SK-N-SH treated with all-trans-retinoic acid at 6 μM for 48 hours (cell line): ENCODE data around the gene AKNA.

Experiments
- ATAC-seq: fragments of 200-7000 bp; cut with Tn5 transposase; 3 replicates; pipeline ENCODE4 v1.9.1; 2020; ENCODE audit warnings: mild to moderate bottlenecking, moderate library complexity
- ARNTL ChIP-seq: fragments of 450-650 bp; formaldehyde crosslinking; IDR thresholded peaks from 2 replicates; pipeline ENCODE4 v1.5.0; 2020; ENCODE audit warnings: low read depth, mild to moderate bottlenecking, moderate library complexity, borderline replicate concordance
- BACH2 ChIP-seq: fragments of 250-450 bp; sonication (Bioruptor Pico); IDR thresholded peaks from 2 replicates; pipeline ENCODE4 v1.9.0; 2021; ENCODE audit warnings: mild to moderate bottlenecking, borderline replicate concordance
- CSDC2 ChIP-seq: fragments of 250-450 bp; sonication (Bioruptor Pico); IDR thresholded peaks from 2 replicates; pipeline ENCODE4 v1.5.0; 2020; ENCODE audit warnings: mild to moderate bottlenecking, moderate library complexity
- GLIS3 ChIP-seq: fragments of 250-450 bp; sonication (Bioruptor Pico); IDR thresholded peaks from 2 replicates; pipeline ENCODE4 v1.5.0; 2020; ENCODE audit warnings: mild to moderate bottlenecking, moderate library complexity
- ISL1 ChIP-seq: fragments of 250-450 bp; sonication (Bioruptor Pico); IDR thresholded peaks from 2 replicates; pipeline ENCODE4 v2.1.2; 2022; ENCODE audit warnings: mild to moderate bottlenecking, moderate library complexity
- OSR1 ChIP-seq: fragments of 250-450 bp; sonication (Bioruptor Pico); IDR thresholded peaks from 2 replicates; pipeline ENCODE4 v1.8.0; 2022; ENCODE audit warnings: moderate library complexity, mild to moderate bottlenecking, inconsistent platforms
- PPARA ChIP-seq: fragments of 250-450 bp; sonication (Bioruptor Pico); IDR thresholded peaks from 2 replicates; pipeline ENCODE4 v1.5.0; 2020; ENCODE audit warnings: mild to moderate bottlenecking, borderline replicate concordance
- RARB ChIP-seq: fragments of 250-450 bp; sonication (Bioruptor Pico); IDR thresholded peaks from 2 replicates; pipeline ENCODE4 v1.8.0; 2021; ENCODE audit warnings: mild to moderate bottlenecking, moderate library complexity
- SNAI2 ChIP-seq: fragments of 250-450 bp; sonication (Bioruptor Pico); IDR thresholded peaks from 2 replicates; pipeline ENCODE4 v1.5.0; 2020; ENCODE audit warnings: mild to moderate bottlenecking, moderate library complexity
- TCF4 ChIP-seq: fragments of 250-450 bp; sonication (Bioruptor Pico); IDR thresholded peaks from 2 replicates; pipeline ENCODE4 v1.8.0; 2021; ENCODE audit warnings: mild to moderate bottlenecking, moderate library complexity, borderline replicate concordance
- TOX ChIP-seq: fragments of 250-450 bp; sonication (Bioruptor Pico); IDR thresholded peaks from 2 replicates; pipeline ENCODE4 v1.8.0; 2021; ENCODE audit warnings: mild to moderate bottlenecking, moderate library complexity, borderline replicate concordance
- ZC3H10 ChIP-seq: fragments of 250-450 bp; sonication (Bioruptor Pico); IDR thresholded peaks from 2 replicates; pipeline ENCODE4 v1.5.1; 2021; ENCODE audit warnings: mild to moderate bottlenecking, moderate library complexity
- ZFP3 ChIP-seq: fragments of 250-450 bp; sonication (Bioruptor Pico); IDR thresholded peaks from 2 replicates; pipeline ENCODE4 v1.5.0; 2020; ENCODE audit warnings: mild to moderate bottlenecking, moderate library complexity
- ZFP30 ChIP-seq: fragments of 450-650 bp; formaldehyde crosslinking; IDR thresholded peaks from 2 replicates; pipeline ENCODE4 v1.5.0; 2022; ENCODE audit warnings: mild to moderate bottlenecking, moderate library complexity
- ZNF565 ChIP-seq: fragments of 450-650 bp; formaldehyde crosslinking; conservative IDR thresholded peaks from 2 replicates; pipeline ENCODE4 v1.5.0; 2020; ENCODE audit warnings: low read depth, mild to moderate bottlenecking, moderate library complexity
- ZNF70 ChIP-seq: fragments of 450-650 bp; formaldehyde crosslinking; IDR thresholded peaks from 2 replicates; pipeline ENCODE4 v1.5.0; 2020; ENCODE audit warnings: mild to moderate bottlenecking, moderate library complexity
- ZNF8 ChIP-seq: fragments of 450-650 bp; formaldehyde crosslinking; IDR thresholded peaks from 2 replicates; pipeline ENCODE4 v1.5.0; 2020; ENCODE audit warnings: mild to moderate bottlenecking, moderate library complexity
- TF ChIP-seq, protein P1 (sequence below): fragments of 250-450 bp; sonication (Bioruptor Pico); IDR thresholded peaks from 2 replicates; pipeline ENCODE4 v1.8.0; 2021; ENCODE audit warnings: low read depth, mild to moderate bottlenecking, moderate library complexity, borderline replicate concordance
- TF ChIP-seq, protein P2 (sequence below): fragments of 250-450 bp; sonication (Bioruptor Pico); IDR thresholded peaks from 2 replicates; pipeline ENCODE4 v1.5.1; 2020; ENCODE audit warnings: low read depth, mild to moderate bottlenecking, moderate library complexity
- TF ChIP-seq, protein P3 (sequence below): fragments of 250-450 bp; sonication (Bioruptor Pico); IDR thresholded peaks from 2 replicates; pipeline ENCODE4 v1.8.0; 2020; ENCODE audit warnings: mild to moderate bottlenecking, moderate library complexity, borderline replicate concordance
- TF ChIP-seq, protein P4 (sequence below): fragments of 250-450 bp; sonication (Bioruptor Pico); IDR thresholded peaks from 2 replicates; pipeline ENCODE4 v1.5.1; 2021; ENCODE audit warnings: mild to moderate bottlenecking, moderate library complexity

The AKNA gene

DNA sequence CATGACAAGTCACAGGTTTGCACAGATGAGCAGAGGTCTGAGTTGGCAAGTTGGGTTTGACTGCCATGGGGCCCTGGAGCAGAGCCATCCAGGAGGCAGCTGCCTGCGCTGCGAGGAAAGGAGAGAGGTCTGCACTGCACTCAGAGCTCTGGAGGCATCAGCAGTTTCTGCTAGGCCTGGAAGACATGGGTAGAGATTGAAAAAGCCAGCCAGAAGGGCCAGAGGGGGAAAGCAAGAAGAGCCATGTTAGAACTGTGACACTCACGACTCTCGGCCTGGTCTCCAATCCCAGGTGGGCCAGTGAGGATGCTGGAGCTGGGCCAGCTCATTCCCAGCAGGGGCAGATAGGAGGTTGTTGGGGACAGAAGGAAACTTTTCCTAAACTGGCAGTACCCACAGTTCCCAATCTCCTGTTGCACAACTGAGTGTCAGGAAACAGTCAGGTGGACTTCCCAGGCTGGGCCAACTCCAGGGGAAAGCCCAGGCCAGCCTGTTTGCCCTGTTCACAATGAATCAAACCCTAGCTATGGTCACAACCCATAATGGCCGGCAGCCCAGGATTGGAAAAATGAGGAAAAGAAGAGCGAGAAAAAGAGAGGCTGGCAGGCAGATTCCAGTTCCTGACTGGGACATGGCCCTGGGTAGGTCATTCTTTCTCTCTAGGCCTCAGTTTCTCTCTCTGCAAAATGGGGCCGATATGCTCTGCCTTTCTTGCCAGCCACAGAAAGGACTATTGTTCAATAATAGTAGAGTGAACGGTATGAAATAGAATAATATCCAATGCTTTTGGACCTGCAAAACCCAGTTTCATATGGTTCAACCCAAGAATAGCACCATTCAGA lies 72.7 kb downstream of the AKNA start:
- no peak for ATAC-seq
- TF ChIP-seq, protein P1, sequence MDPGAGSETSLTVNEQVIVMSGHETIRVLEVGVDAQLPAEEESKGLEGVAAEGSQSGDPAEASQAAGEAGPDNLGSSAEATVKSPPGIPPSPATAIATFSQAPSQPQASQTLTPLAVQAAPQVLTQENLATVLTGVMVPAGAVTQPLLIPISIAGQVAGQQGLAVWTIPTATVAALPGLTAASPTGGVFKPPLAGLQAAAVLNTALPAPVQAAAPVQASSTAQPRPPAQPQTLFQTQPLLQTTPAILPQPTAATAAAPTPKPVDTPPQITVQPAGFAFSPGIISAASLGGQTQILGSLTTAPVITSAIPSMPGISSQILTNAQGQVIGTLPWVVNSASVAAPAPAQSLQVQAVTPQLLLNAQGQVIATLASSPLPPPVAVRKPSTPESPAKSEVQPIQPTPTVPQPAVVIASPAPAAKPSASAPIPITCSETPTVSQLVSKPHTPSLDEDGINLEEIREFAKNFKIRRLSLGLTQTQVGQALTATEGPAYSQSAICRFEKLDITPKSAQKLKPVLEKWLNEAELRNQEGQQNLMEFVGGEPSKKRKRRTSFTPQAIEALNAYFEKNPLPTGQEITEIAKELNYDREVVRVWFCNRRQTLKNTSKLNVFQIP (CRISPR knock-in tag): no peak
- TF ChIP-seq TCF4 (no peak), GLIS3 (no peak), ZFP30 (CRISPR knock-in tag) (no peak), ZFP3 (CRISPR knock-in tag) (no peak), RARB (no peak), CSDC2 (CRISPR knock-in tag) (no peak), SNAI2 (no peak), ARNTL (no peak), ZNF8 (CRISPR knock-in tag) (no peak), BACH2 (no peak), ZC3H10 (CRISPR knock-in tag) (no peak), ZNF565 (CRISPR knock-in tag) (no peak), ZNF70 (CRISPR knock-in tag) (no peak), TOX (CRISPR knock-in tag) (no peak), ISL1 (CRISPR knock-in tag) (no peak)
- TF ChIP-seq, protein P2, sequence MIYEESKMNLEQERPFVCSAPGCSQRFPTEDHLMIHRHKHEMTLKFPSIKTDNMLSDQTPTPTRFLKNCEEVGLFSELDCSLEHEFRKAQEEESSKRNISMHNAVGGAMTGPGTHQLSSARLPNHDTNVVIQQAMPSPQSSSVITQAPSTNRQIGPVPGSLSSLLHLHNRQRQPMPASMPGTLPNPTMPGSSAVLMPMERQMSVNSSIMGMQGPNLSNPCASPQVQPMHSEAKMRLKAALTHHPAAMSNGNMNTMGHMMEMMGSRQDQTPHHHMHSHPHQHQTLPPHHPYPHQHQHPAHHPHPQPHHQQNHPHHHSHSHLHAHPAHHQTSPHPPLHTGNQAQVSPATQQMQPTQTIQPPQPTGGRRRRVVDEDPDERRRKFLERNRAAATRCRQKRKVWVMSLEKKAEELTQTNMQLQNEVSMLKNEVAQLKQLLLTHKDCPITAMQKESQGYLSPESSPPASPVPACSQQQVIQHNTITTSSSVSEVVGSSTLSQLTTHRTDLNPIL (CRISPR knock-in tag): no peak
- TF ChIP-seq, protein P3, sequence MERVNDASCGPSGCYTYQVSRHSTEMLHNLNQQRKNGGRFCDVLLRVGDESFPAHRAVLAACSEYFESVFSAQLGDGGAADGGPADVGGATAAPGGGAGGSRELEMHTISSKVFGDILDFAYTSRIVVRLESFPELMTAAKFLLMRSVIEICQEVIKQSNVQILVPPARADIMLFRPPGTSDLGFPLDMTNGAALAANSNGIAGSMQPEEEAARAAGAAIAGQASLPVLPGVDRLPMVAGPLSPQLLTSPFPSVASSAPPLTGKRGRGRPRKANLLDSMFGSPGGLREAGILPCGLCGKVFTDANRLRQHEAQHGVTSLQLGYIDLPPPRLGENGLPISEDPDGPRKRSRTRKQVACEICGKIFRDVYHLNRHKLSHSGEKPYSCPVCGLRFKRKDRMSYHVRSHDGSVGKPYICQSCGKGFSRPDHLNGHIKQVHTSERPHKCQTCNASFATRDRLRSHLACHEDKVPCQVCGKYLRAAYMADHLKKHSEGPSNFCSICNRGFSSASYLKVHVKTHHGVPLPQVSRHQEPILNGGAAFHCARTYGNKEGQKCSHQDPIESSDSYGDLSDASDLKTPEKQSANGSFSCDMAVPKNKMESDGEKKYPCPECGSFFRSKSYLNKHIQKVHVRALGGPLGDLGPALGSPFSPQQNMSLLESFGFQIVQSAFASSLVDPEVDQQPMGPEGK (CRISPR knock-in tag): no peak

DNA sequence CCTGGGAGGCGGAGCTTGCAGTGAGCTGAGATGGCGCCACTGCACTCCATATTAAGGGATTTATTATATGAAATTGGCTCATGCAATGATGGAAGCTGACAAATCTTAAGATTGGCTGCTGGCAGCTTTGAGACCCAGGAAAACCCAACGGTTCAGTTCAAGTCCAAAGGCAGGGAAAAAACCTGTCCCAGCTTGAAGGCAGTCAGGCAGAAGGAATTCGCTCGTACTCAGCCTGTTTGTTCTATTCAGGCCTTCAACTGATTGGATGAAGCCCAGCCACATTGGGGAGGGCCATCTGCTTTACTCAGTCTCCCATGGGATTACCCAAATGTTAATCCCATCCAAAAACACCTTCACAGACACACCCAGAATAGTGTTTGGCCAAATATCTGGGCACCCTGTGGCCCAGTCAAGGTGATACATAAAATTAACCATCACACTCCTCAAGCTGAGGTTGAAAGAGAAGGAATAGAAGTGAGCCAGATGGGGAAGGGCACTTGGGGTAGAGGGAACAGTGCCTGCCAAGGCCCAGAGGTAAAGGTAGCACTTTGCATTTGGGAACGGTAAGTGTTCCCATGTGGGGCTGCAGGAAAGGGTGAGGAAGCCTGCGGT lies 73.4 kb downstream of the AKNA start:
- ATAC-seq: no peak

More for the DNA sequence above, 73.4 kb downstream of the AKNA start:
- no peak for TF ChIP-seq ZNF565 (CRISPR knock-in tag)
- no peak for TF ChIP-seq ARNTL
- no peak for TF ChIP-seq SNAI2
- TF ChIP-seq, protein P1 (CRISPR knock-in tag): no peak
- TF ChIP-seq, protein P4, sequence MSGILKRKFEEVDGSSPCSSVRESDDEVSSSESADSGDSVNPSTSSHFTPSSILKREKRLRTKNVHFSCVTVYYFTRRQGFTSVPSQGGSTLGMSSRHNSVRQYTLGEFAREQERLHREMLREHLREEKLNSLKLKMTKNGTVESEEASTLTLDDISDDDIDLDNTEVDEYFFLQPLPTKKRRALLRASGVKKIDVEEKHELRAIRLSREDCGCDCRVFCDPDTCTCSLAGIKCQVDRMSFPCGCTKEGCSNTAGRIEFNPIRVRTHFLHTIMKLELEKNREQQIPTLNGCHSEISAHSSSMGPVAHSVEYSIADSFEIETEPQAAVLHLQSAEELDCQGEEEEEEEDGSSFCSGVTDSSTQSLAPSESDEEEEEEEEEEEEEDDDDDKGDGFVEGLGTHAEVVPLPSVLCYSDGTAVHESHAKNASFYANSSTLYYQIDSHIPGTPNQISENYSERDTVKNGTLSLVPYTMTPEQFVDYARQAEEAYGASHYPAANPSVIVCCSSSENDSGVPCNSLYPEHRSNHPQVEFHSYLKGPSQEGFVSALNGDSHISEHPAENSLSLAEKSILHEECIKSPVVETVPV (CRISPR knock-in tag): no peak
- no peak for TF ChIP-seq CSDC2 (CRISPR knock-in tag)
- no peak for TF ChIP-seq TCF4
- no peak for TF ChIP-seq PPARA (CRISPR knock-in tag)
- TF ChIP-seq ZFP30 (CRISPR knock-in tag): no peak
- no peak for TF ChIP-seq GLIS3
- TF ChIP-seq, protein P2 (CRISPR knock-in tag): no peak
- TF ChIP-seq ZNF8 (CRISPR knock-in tag): no peak
- TF ChIP-seq OSR1: no peak
- TF ChIP-seq BACH2: no peak
